Omental fat pad (tissue), 4 donors: ENCODE measurements around the gene SLC24A3. TPM values are rescaled to one million over a fixed set of nuclear protein-coding genes. Genes with fewer than 3 reads are reported as not detected.

ENCODE experiments used
- ATAC-seq: fragments of 150-250 bp; one replicate; pipeline ENCODE4 v1.9.1; 2016; ENCODE audit warnings: mild to moderate bottlenecking, moderate library complexity; ENCODE audit not compliant: low FRiP score
- DNase-seq: peaks from one replicate; pipeline ENCODE4 v3.0.0-alpha.2; 2019; ENCODE audit warnings: low spot score
- total RNA-seq, 4 donors: library from RNA; depleted of rRNA; stranded (reverse); fragments of >200 nt; gene quantifications; one replicate each; pipeline ENCODE4 v1.1.0, GENCODE V29; 2016
- TF ChIP-seq, protein P1 (sequence below), 3 donors: fragments of 450-650 bp; IDR thresholded peaks; one replicate each; pipeline ENCODE4 v1.5.1; 2016 to 2017; ENCODE audit warnings: antibody characterized with exemption in 3 of 3, mild to moderate bottlenecking in 3 of 3, moderate library complexity in 2 of 3

Gene SLC24A3
- total RNA-seq, 4 donors from 2014 or later = 6.3 to 14.0 (median 9.2) TPM

DNA sequence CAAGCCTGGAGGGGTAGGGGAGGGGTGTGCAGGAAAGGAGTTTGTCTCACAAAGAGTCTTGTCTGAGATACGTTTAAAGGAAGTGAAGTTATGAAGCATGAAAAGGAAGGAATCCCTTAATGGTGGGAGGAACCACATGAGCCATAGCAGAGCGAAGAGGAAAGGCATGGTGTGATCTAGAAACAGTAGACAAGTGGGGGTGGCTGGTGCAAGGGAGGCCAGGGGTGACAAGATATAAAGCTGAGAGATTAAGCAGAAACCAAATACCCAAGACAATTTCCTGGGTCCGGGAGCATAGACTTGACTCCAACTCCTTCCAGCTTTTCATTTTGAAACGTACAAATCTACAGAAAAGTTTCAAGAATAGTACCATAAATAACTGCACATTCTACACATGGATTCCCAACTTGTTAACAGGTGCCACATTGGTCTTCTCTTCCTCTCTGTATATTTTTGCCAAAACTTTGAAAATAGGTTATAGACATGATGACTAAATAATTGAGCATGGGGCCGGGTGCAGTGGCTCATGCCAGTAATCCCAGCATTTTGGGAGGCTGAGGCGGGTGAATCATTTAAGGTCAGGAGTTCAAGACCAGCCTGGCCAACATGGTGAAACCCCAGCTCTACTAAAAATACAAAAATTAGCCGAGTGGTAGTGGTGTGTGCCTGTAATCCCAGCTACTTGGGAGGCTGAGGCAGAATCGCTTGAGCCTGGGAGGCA is 211.6 kb downstream of the SLC24A3 start:
- TF ChIP-seq, protein P1, sequence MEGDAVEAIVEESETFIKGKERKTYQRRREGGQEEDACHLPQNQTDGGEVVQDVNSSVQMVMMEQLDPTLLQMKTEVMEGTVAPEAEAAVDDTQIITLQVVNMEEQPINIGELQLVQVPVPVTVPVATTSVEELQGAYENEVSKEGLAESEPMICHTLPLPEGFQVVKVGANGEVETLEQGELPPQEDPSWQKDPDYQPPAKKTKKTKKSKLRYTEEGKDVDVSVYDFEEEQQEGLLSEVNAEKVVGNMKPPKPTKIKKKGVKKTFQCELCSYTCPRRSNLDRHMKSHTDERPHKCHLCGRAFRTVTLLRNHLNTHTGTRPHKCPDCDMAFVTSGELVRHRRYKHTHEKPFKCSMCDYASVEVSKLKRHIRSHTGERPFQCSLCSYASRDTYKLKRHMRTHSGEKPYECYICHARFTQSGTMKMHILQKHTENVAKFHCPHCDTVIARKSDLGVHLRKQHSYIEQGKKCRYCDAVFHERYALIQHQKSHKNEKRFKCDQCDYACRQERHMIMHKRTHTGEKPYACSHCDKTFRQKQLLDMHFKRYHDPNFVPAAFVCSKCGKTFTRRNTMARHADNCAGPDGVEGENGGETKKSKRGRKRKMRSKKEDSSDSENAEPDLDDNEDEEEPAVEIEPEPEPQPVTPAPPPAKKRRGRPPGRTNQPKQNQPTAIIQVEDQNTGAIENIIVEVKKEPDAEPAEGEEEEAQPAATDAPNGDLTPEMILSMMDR (IDR thresholded peaks at IDR 0.05) = no peak
- no peak for ATAC-seq
- DNase-seq = no peak

DNA sequence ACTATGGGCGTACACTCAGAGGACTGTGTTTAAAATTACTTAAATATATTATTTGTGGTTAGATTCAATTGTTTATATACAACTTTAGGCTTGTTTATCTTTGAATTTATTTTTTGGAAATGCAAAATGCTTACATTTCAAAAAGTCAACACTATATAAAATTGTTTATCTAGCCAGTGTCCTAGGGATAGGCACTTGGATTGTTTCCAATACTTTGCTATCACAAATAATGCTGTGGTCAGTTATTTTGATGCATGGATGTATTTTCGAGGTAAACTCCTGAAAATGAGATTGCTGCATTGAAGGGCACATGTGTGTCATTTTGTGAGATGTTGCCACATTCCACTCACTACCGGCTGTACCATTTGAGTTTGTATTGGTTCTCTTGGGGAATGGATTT is 213.9 kb downstream of the SLC24A3 start:
- TF ChIP-seq, protein P1 (IDR thresholded peaks at IDR 0.05) = no peak
- DNase-seq (no peak), ATAC-seq (no peak)

DNA sequence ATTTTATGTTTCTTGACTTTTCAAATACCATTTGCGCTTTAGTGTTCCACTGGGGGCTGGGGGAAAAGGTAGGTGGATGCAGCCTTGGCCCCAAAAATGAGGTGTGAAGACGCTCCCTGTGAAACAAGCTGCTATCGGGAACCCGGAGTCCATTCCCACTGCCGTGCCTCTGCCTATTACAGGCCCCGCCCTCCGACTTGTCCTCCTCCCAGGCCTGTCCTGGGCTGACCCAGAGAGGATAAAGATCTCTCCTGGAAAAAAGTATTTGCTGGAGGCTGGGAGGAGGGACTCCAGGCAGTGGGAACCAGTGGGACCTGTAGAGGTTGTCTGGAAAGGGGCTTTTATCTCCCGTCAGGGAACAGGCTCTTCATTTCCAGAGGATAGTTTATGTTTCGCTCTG is 215.0 kb downstream of the SLC24A3 start:
- ATAC-seq (no peak), DNase-seq (no peak)
- TF ChIP-seq, protein P1 (IDR thresholded peaks at IDR 0.05) = no peak

DNA sequence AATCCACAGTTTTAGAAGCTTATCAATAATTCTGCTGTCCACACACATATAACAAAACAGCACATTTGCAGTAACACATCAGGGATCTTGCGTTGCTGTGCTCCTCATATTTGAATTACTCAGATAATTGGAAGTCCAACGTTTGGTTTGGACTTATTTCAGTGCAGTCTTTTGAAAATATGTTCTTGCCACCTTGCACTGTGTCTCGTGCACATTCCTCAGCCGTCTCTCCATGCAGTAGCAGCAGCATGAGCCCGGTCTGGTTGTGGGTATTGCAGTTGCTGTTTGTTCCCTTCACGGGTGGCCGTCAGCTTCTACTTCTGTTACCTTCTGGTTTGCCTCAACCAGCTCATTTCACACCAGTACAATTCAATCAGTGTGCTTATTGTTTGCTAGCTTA is 215.5 kb downstream of the SLC24A3 start:
- TF ChIP-seq, protein P1 (IDR thresholded peaks at IDR 0.05) = no peak
- DNase-seq (no peak), ATAC-seq (no peak)

DNA sequence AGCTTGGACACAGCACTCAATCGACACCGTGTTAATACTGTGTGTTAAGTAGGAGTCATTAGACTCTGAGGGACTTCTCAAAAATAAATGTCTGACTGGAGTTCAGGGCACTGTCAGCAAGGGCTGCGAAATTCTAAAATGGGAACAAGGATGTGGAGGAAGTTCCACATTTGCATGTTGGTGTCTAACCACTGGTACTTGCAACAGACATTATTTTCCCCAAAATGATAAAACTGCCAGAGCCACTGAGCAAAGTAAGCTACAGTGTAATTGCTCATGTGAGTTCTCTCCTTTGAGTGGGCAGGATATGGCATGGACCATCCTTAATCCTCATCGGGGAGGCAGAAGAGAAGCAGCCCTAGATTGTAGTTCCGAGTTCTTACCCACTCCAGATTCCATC is 215.9 kb downstream of the SLC24A3 start:
- ATAC-seq = no peak

DNA sequence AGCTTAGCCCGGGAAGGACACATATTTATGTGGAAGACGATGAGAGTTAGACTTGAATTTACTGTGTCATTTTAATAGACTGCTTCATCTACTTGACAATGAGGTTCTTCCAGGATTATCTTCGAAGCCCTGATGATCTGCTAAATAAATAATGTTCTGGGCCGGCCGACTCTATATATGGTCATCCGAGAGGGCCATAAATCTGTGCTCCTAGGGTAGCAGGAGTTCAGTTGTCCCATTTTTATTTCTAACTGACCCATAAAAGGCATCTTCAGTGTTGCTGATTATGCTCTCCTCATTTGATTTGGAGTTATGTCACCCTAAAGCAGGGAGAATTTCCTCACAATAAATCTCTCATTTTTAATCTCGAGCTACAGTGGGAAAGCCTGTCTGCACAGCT is 217.1 kb downstream of the SLC24A3 start:
- DNase-seq (no peak), ATAC-seq (no peak)
- TF ChIP-seq, protein P1 (IDR thresholded peaks at IDR 0.05) = no peak

More for the DNA sequence above, 215.9 kb downstream of the SLC24A3 start:
- TF ChIP-seq, protein P1 (IDR thresholded peaks at IDR 0.05) = no peak
- DNase-seq = no peak

DNA sequence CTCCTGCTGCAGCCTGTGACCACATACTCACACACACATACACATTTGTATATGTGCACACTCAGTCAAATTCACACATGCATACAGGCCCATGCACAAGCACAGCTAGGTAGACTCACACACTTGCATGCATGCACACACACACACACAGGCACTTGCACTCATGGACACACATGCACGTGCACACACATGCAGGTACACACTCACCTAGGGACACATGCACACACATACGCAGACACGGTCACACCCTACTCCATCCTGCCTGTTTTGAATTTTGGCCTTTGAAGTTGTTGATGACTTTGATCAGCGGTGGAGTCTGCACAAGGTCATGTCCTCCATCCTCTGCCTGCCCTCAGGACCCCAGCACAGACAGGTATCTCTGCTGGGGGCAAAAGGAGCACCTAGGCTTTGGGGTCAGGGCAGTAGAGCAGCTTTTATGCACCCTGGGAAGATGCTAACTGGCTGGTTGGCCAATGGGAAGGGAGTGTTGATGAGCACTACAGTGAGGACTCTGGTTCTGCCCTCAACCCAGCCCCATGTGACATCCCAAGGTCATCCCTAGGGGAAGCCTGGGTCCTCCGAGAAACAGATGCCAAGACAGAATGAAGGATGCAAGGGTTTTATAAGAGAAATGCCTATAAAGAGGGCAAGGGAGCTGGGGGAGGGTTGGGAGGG is 218.3 kb downstream of the SLC24A3 start:
- DNase-seq (no peak), ATAC-seq (no peak)

More for the DNA sequence above, 218.3 kb downstream of the SLC24A3 start:
- TF ChIP-seq, protein P1 (IDR thresholded peaks at IDR 0.05) = no peak
